ENCODE results near the gene DOK5. TPM values are rescaled to one million over a fixed set of nuclear protein-coding genes. Genes with fewer than 3 reads are reported as not detected.

The DOK5 gene
- total and polyA plus RNA-seq, 2 experiments from 2014 or later, result 5.0 to 6.9 TPM

DNA sequence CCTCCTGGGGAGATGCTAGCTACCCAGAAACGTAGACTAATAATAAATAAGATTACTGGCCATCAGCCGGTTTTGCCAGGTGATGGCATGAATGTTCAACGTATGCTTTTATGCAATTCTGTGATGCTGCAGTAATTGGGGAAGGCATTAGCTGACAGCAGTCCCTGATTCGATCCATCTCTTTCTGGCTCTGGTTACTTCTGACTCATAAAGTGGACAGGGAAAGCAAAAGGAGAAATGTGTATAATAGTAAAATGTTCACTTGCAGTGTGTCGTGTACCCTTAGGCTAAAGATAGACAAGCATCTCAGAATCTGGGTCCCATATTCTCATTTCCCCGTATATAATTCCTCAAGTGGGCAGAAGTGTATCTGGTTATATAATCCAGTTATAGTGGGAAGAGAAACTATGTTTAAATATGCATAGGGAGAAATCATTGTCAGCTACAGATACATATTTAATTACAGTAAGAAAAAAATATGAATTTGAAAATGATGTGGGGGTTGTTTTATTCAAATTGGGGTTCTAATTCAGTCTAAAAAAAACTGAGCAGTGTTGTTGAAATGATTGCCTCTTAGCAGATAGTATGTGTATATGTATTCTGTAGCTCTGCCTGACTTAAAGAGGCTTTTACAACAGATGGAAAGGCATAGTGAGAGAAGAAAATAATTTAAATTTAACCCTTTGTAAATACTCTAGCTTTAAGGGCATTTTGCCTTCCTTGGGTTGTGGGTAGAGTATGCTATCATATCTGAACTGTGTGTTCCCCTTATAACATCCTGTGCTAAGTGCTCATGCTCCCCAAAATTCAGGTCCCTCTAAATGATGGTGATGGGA, 40.6 kb downstream of the DOK5 start:
- Histone ChIP-seq H3K4me3 (no peak overlapping the region), H3K9me2 (ENCODE audit: insufficient read depth) (no peaks in the 10 kb centered on the region), H3K27ac (ENCODE audit: low read depth) (no peak overlapping the region), H3F3A (replicated peaks; ENCODE audit: low read depth) (no peaks in the 10 kb centered on the region), H2AFZ (no peak overlapping the region), H3K36me3 (ENCODE audit: insufficient read depth) (0 out of 2 replicates have a peak, but pooled peaks cover 2% of the 10 kb centered on the region), H3K27me3 (ENCODE audit: insufficient read depth) (no peaks in the 10 kb centered on the region), H4K20me1 (replicated peaks; ENCODE audit: insufficient read depth) (no peaks in the 10 kb centered on the region), H3K4me1 (ENCODE audit: insufficient read depth) (peaks cover 11% of the 10 kb centered on the region), H3K79me2 (replicated peaks; ENCODE audit: insufficient read depth) (no peaks in the 10 kb centered on the region), H3K4me2 (no peak overlapping the region)
- ATAC-seq (no peak), DNase-seq (ENCODE audit: low spot score) (no peak)
- Mint-ChIP-seq H3K27me3 (ENCODE audit: insufficient read depth, low read depth, poor library complexity) (no peaks in the 10 kb centered on the region), H3K27ac (no peak overlapping the region), H3K36me3 (ENCODE audit: low read depth) (peaks cover 8% of the 10 kb centered on the region; the same call in 2 of the 3 replicates), H3K9me3 (no peaks in the 10 kb centered on the region; the same call in 2 of the 3 replicates), H3K4me1 (peaks cover 34% of the 10 kb centered on the region), H3K4me3 (no peak overlapping the region)
- TF ChIP-seq ZNF462 (CRISPR knock-in tag; IDR thresholded peaks at IDR 0.05) (no peak), CTCF (conservative IDR thresholded peaks at IDR 0.05; ENCODE audit: low read depth in 2 of 2) (no peak), NANOG (IDR thresholded peaks at IDR 0.05; ENCODE audit: borderline replicate concordance) (no peak), ETS1 (IDR thresholded peaks at IDR 0.05) (no peak), ZNF114 (CRISPR knock-in tag; IDR thresholded peaks at IDR 0.05) (no peak), EZH2 (IDR thresholded peaks at IDR 0.05; ENCODE audit: low read depth, unreplicated experiment) (no peak), JUNB (IDR thresholded peaks at IDR 0.05; ENCODE audit: unreplicated experiment) (no peak), POLR2AphosphoS5 (IDR thresholded peaks at IDR 0.05; ENCODE audit: low read depth) (no peak), STAT1 (IDR thresholded peaks at IDR 0.05; ENCODE audit: unreplicated experiment) (no peak)
- TF ChIP-seq, protein P1, sequence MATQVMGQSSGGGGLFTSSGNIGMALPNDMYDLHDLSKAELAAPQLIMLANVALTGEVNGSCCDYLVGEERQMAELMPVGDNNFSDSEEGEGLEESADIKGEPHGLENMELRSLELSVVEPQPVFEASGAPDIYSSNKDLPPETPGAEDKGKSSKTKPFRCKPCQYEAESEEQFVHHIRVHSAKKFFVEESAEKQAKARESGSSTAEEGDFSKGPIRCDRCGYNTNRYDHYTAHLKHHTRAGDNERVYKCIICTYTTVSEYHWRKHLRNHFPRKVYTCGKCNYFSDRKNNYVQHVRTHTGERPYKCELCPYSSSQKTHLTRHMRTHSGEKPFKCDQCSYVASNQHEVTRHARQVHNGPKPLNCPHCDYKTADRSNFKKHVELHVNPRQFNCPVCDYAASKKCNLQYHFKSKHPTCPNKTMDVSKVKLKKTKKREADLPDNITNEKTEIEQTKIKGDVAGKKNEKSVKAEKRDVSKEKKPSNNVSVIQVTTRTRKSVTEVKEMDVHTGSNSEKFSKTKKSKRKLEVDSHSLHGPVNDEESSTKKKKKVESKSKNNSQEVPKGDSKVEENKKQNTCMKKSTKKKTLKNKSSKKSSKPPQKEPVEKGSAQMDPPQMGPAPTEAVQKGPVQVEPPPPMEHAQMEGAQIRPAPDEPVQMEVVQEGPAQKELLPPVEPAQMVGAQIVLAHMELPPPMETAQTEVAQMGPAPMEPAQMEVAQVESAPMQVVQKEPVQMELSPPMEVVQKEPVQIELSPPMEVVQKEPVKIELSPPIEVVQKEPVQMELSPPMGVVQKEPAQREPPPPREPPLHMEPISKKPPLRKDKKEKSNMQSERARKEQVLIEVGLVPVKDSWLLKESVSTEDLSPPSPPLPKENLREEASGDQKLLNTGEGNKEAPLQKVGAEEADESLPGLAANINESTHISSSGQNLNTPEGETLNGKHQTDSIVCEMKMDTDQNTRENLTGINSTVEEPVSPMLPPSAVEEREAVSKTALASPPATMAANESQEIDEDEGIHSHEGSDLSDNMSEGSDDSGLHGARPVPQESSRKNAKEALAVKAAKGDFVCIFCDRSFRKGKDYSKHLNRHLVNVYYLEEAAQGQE (IDR thresholded peaks at IDR 0.05; ENCODE audit: unreplicated experiment), result no peak

Measured in GM23338 (cell line).